ENCODE measurements around the gene MPO.

Gene MPO

DNA sequence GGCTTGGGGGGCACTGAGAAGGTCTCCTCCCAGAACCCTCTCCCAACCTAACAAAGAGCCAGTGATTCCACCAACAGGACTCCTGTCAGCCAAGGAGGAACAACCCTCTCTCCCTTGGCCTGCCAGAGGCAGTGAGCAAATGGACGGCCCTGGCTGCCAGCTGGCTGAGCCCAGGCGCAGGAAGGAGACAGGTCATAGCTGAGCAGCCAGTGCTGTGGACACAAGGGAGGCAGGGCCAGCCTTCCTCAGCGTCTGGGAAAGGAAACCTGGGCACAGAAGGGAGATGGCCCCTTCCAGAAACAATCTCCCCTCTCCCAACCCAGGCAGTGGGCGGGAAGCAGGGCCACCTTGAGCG is 2.1 kb downstream of the MPO start:
- no peak for DNase-seq

DNA sequence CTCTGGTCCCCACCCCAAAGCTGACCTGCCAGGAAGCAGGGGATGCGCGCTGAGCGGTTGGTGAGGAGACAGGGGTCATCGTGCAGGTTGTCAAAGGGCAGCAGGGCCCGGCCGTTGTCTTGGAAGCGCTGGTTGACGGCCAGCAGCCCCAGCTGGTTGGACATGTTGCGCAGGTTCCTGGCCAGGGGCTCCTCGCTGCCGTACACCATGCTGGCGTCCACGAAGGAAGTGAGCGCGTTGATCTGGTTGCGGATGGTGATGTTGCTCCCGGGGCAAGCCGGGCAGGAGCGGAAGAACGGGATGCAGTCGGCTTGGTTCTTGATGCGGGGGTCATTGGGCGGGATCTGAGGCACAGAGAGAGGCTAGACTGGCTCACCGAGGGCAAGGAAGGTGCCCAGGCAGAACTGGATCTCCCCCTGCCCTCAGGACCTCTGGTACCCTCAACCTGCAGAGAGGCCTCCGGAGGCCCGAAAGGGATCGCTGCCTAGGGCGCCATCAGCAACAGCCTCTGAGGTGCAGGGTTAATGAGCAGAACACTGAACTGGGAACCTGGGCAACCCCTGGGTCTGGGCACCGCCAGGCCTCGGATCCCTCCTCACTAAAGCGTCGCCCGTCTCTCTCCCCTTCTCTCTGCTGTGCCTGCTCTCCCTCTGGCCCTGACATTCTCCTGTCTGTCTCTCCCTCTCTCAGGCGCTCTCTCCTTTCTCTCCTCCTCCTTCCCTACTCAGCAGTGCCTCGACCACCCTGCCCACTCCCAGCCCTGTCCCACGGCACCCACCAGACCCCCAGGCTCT is 2.7 kb downstream of the MPO start:
- no peak for DNase-seq

DNA sequence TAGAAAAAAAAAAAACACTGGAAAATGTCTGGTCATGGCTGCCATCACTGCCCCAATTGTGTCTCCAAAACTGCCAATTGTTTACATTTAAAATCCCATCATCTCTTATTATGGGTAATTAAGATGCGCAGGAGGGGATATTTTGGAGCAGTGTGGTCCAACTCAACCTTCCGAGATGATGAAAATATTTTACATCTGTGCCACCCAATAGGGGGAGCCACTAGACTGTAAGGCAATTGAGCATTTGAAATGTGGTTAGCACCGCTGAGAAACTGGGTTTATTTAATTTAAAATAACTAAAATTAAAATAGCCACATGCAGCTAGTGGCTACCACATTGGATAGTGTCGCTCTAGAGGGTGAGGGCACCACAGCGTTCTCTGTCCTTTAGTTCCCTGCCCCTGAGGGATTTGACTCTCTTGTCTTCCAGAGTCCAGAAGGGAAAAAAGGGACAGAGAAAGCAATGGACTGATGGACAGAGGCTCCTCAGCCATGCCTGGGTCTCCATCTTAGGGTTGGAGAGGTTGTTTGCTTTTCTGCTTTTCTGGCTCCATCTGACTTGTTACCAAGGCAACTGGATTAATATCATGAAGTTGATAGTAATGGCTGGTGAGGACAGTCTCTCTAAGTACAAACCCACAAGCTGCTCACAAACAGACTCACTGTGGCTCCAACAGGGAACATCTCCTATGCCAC is 3.5 kb downstream of the MPO start:
- DNase-seq, result no peak

DNA sequence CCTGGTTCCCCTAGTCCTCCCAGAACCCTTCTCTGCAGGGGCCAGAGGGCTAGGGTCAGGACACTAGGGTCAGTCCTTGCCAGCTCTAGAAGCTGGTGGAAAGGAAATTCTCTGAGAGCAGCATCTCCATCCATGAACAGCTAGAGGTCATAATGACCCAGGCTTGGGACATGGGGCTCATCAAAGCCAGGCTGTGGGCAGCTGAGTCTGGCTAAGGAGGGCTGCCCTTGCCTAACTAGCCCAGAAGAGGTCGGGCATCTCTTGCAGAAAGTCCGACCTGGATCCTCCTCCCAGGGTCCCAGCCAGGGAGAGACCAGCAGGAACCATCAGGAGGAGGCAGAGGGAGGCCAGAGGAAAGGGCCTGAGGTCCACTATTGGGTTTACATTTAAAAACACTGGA is 4.3 kb downstream of the MPO start:
- DNase-seq, result no peak

DNA sequence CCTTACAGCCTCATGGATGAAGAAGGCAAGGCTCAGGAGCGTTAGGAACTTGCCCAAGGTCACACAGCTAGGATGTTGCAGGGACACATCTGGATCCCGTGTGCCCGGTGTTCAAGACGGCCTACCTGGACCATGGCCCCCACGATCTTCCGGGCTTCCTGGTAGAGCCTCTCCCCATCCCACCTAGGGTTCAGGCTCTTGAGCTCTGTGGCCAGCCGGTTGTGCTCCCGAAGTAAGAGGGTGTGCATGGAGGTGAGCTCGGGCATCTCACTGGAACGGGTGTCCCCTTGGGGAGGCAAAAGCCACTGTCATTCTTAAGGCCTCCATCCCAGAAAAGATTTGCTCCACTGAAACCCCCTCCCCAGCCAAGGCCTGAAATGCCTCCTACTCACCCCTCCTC is 5.3 kb downstream of the MPO start:
- DNase-seq, result no peak

DNA sequence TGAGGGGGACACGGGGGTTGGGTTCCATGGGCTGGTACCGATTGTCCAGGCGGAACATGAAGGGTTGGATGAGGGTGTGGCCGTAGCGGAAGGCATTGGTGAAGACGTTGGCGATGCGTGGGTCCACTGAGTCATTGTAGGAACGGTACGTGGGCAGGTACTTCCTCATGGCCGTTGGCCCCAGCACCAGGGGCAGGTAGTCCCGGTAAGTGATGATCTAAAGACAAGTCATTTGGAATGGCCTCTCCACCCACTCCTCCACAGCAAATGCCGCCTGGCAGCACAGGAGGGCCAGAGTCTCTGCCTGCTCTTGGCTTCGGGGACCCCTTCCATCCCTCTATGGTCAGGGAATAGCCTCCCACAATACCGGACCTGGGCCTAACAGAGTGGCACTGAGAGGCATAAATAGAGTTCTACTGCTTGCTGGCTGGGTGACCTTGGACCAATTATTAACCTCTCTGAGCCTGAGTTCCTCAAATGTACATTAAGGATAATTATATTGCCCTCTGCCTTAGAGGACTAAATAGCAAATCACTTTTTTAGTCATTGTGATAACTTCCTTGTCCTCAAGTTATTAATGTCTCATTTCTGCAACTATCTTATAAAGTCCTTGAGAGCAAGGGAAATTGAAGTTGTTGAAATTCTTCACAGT is 7.2 kb downstream of the MPO start:
- no peak for DNase-seq

DNA sequence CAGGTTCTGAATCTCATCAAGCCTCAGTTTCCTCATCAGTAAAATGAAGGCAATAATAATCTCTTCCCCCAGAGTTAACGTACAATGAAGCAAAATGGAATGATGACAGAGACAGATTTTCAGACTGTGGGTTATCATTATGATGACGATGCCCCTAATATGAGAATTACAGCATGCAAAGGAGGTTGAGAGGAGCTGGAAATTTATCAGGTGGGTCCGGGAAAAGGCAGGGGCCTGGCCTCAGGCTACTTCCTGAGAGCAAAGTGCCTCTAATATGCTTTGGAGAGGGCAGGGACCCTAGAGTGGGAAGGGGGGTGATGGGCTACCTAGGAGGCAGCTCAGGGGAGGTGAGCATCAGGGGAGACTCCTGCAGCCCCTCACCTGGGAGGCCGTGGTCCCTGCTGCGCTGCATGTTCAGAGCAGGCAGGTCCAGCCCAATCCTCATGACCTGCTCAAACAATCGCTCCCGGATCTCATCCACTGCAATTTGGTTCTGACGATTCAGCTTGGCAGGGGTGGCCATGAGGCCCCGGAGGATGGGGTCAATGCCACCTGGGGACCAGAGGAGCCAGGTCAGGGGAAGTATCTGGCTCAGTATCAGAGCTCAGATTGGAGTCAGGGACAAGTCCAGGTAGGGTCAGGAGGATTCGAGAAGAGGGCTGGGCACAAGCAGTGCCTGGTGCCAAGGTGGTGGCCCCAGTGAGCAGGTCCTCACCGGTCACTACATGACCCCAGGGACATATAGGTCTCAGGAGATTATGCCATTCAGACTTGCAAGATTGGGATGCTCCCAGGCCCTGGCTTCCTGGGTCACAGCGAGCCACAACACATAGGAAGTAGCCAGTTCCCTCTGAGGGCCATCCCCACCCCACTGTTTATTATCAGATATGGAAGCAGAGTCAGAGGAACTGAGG is 8.1 kb downstream of the MPO start:
- no peak for DNase-seq

DNA sequence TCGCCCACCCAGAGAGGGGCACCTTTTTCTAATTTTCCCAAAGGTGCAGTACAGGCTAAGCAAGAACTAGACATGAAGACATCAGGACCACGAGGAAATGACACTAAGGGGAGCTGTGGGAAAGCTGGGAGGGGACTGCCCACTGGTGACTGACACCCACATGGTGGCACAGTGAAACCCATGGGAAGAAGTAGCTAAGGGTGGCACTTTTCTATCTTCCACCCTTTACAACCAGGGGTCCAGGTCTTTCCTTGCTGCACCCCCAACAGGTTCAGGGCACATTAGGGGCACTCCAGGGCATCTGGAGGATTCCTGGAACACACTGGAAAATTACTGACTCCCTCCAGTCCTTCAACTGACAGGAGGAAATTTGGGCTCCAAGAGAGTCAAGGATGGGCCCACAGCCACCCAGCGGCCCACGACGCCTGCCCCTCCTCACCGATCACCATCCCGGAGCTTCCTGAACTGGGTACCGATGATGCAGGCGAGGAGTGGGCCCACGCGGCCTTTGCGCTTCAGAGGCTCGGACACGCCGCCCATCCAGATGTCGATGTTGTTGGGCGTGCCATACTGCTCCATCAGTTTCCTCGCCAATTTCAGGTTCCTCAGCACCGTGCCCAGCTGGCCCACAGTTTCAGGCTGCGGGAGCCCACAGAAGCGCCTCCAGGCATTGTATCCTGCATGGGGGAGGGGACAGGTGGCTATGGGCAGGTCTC is 9.4 kb downstream of the MPO start:
- DNase-seq, result no peak

DNA sequence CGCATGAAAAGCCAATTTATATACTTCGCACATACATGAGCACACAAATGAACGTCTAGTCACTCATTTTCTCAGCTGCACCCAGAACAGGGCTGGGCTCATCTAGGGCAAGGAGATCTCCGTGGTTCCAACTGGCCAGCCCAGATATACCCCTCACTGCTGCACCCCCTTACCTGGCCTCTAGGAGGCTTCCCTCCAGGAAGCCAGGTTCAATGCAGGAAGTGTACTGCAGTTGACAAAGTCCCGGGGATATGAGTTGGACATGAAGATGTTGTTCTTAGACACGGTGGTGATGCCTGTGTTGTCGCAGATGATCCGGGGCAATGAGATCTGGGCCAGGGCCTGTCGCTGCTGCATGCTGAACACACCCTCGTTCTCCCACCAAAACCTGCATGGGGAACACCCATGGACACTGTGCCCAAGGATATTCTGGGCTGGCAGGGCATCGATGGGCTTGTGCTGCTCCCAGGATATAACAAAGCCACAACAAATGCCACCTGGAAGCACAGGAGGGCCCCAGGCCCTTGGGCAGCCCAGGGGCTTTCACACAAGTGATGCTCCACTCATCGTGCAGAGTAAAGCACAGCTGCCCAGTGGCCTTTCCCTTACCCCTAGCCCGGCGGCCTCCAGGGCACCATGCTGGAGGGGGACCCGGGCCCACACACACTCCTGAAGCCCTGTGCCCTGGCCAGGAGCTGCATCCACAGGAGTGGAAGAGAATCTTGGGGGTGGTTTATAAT is 10.1 kb downstream of the MPO start:
- DNase-seq, result no peak

DNA sequence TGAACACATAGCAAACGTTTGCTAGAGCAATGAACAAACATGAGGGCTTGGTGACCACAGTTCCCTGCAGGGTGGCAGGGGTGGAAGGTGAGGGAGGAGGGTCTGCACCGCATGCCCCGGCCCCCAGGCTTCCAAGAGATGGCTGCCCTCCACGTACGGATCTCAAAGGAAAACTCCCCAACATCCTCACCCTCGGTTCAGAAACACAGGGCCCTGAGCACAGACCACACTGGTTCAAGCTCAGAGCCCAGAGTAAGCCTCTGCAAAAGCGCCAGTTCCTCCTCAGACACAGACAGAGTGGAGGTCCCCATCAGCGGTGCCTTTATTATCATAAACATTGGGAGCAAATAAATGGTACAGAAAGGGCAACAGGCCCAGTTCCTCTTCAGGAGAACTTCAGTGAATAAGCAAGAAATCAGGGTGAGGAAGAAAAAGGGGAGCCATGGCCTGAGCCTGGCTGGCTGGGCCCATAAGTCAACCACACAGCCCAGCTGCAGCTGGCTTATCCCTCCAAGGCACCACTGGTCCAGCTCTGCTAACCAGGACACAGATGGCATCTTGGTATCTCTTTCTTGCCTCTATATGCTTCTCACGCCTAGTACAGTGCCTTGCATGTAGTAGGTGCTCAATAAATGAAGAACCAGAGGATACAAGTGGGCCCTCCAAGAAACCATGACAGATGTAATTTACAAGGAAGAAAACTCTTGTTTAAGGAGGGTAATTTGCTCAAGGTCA is 11.0 kb downstream of the MPO start:
- DNase-seq, result no peak

DNA sequence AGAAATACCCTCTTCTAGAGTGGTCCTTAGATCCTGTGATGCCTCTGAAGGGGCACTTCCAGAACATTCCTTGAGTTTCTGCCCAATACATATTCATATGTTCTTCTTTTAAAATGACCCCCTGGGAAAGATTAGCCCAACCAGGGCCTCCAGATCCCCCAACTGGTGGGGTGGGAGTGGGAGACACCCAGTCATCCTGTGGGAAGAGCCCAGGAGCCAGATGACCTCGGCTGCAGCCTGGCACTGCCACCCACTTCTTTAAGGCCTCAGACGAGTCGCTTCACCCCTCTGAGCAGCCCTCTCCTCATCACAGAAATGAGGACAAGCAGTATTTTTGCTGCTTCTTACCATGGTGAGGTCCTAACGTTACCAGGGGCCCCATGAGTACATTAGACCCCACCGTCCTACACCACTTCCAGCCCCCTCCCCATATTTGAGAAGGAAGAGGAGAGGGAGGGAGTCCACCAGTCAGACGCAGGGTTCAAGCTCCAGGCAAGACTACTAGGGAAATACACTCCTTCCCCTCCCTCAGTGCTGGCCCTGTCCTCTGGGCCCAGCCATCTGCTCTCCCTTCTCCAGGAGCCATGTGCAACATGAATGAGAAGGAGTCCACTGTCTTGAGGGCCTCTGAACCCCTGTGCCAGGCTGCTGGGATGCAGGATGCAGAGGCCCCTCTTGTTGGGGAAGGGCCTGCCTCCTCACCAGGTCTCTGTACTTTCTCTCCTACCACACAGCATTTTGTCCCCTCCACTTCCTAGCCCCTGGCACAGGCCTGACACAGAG is 11.8 kb downstream of the MPO start:
- no peak for DNase-seq

DNA sequence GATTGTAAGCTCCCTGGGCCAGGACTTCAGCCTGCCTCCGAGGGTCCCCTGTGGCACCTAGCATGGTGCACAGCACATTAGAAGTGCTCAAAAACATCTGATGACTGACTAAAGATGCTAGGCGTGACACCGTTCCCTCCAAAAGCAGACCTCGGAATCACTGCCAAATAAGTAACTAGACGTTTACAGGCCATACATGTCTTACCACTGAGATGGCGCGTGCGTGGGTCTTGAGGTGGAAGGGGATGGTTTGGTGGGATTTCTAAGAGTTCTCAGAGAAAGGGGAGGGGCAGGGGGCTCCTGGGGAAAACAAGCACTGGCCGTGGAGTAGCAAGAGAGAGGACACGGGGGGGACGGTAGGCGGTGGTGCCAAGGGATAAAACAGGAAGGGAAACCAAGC is 12.4 kb downstream of the MPO start:
- DNase-seq, result no peak

DNA sequence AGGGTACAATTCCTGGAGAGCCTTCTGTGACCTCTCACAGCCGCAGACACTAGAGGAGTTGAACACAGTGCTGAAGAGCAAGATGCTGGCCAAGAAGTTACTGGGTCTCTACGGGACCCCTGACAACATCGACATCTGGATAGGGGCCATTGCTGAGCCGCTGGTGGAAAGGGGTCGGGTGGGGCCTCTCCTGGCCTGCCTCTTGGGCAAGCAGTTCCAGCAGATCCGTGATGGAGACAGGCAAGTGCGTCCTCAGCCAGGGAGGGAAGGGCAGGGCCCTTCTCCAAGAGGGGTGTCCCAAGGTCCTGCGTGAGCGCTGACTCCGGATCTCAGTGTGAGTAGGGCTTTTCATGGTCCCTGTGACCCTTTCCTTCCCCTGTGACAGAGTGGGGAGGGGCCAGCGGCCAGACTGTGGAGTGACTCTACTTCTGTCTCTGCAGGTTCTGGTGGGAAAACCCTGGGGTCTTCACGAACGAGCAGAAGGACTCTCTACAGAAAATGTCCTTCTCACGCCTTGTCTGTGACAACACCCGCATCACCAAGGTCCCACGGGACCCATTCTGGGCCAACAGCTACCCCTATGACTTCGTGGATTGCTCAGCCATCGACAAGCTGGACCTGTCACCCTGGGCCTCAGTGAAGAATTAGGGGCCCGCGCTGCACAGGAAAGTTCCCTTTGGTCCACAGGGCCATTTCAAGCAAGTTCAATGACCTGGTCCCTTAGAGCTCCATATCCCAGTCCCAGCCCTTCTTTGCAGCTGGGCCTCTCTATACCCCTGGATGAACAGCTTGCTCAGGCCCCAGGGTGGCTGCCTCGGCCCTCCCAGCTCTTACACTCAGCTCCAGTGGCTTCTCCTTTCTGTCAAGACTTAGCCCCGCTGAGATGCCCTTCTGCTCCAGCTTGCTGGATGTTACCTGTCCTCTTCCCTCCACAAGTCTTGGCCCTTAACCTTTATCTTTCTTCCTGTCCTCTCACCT is 13.1 kb downstream of the MPO start:
- DNase-seq, result no peak

DNA sequence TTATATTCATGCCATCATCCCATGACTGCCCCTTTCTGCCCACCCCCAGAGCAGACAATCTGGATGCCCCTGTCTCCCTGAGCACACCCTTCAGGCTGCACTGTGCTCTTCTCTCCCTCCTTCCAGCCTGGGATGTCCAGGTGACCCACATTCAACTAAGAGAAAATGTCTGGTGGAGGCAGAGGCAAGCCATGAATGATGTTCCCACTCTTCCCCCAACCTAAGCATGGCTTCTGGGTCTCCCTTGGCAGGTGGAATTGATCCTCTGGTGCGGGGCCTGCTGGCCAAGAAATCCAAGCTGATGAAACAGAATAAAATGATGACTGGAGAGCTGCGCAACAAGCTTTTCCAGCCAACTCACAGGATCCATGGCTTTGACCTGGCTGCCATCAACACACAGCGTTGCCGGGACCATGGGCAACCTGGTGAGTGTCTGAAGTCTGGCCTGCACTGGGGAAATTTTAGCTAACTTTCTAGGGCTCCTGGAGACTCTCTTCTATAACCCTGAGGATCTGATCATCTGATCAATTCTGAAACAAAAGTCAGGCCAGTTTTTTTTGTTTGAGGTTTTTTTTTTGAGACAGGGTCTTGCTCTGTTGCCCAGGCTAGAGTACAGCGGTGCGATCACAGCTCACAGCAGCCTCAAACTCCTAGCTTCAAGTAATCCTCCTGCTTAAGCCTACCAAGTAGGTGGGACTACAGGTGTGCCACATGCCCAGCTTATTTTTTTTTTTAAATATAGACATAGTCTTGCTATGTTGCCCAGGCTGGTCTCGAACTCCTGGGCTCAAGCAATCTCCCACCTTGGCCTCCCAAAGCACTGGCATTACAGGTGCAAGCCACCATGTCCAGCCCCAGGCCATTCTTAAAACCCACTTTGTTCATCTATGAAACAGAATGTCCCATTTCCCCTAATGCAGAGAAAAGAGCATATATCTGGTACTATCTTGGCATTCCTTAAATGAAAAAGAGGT is 14.5 kb downstream of the MPO start:
- no peak for DNase-seq

DNA sequence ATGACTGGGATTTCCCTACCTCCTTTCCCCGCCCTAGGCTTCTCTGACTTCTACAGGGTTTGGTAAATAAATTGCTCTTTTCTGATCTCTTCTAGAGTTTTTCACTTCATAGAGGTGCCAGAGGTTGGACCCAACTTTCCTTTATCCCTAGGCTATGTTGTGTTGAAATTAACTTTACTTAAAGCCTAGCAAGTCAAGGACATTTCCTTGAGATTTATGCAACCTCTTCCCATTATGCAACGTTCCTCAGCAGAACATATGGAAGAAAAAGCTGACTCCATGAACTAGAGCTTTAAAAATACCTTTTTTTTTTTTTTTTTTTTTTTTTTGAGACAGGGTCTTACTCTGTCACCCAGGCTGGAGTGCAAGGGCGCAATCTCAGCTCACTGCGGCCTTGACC is 15.5 kb downstream of the MPO start:
- no peak for DNase-seq

DNA sequence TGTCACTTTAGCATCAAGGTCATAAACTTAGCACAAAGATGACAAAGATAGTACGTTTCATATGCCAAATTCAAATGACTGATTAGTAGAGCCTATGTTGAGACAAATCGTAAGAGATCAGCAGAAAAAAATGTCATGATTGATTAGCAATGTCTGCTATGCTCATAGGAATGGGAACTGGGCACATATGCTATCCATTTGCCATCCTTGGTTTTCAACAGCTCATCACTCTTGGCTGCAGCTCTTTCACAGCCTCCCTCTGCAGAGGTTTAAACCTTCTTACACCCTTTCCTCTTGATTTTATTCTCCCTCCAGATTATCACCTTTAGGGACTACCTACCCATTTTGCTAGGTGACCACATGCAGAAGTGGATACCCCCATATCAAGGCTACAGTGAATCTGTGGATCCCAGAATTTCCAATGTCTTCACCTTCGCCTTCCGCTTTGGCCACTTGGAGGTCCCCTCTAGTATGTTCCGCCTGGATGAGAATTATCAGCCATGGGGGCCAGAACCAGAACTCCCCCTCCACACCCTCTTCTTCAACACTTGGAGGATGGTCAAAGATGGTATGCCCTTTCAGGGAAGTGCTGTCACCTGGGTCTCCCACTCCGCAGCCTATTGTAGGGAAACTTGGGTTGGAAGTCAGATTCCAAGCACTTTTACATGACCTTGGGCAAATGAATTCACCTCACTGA is 16.2 kb downstream of the MPO start:
- DNase-seq, result no peak

DNA sequence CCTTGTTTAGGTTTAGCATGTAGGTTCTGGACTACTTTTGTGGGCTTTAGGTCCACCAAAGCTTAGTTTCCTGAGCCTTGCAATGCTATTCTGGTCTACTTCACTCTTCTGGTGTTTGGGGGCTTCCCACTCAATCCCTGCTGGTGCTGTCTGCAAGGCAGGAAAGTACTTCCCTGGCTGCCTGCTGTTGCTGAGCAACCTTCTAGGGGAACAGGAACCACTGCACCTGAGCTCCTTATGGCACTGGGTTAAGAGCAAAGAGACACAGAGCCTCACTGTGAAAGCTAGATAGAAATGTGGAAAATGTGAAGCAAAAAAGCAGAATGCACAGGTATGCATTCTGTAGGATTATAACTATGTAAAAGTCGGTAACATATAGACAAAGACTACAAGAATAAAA is 17.0 kb downstream of the MPO start:
- no peak for DNase-seq
